ENCODE results near the gene PDE4D.
A peak's percentile ranks its signal among the peaks of the same experiment; 100 is the strongest.

PDE4D gene

DNA sequence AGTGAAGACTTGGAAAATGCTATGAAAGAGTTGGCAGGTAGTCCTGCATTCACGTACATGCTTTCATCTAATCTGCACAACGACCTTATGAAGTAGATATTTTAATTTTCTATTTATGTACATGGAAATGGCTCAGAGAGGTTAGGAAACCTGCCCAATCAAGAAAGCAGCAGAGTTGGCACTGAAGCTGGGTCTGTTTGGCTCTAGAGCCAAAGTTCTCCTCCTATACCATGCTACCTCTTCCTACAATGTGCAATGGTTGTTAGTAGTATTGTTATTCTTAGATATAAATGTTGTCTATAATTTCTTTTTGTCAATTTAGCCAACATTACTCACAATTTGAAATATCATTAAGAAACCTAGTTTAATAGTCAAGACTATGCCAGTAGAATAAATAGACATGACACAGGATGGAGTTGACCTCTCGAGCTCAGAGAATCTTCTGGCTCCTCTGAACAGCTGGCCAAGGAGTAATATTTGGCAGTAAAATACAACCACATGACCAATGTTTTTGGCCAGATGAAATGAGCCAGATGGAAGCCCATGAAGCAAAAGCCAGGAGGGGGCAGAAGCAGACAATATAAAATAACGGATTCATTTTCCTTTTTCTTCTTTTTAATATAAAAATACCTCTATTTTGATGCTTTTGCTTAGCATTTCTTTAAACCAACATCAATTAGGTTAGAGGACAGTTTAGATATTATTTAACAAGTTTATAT, 542.3 kb downstream of the PDE4D start:
- peak; percentile 51 for DNase-seq

DNA sequence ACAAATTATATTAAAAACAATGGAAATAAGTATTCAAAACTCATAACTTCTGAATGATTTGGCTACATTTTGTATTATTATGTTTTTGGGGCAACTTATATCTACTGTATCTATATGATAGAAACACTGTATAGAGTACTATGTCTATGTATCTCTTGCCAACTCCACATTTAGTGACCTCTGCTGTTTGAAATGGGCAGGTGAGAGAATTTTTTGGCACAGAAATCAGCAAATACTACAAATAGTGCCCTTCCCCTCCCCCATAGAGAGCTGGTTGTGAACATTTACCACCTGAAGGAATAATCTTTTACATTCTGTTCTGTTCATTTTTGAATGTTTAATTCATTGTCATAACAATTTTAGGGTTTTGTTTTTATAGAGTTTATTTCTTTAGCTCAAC, 545.3 kb downstream of the PDE4D start:
- DNase-seq = no peak

DNA sequence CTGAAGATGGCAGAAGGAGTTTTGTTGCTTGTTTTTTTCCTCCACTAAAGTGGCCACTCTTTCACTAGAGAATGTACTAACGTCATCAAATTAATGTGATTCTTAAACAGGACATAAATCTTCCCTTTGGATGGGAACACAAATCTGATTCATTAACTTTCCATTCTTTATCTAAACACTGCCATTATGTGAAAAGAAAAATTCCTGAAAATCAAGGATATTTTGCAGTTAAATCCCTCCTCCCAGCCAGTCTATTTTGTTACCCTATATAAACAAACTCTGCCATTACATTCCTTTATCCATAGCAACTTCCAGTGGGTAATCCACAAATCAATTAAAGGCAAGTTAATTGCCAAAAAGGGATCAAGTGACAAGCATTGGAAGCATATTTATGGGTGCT, 546.5 kb downstream of the PDE4D start:
- no peak for DNase-seq

DNA sequence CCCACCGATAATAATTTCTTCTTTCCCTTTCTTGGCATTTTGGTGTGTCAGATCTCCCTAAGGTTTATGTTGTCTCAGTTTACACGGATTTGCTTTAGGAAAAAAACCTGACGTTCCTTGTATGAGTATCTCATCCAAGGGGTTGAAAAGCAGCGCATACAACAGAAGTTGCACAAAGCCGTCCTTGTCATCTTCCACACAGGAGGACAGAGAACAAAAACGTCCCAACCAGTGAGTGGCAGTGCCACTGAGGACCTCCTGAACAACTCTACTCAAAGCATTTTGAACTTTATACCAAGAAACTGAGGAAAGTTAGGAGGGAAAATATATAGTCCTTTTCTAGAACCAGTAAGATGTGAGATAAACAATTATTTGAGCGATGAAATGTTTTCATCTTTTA, 547.0 kb downstream of the PDE4D start:
- DNase-seq = no peak

DNA sequence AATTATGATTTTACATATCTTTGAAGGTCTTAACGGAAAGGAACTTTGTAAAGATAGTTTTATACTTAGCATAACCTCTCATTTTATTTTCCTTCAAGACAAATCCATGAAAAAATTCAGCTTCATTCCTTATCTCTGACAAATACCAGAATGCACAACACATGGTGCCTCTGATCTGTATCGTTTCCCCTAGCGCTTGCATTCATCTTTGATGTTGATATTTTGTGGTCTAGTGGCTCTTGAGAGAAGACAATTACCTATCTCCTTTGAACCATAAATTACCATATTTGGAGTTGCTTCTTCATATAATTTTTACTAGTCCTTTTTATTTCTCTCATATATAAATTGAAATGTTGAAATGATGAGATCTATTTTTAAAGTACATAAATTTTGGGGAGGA, 551.3 kb downstream of the PDE4D start:
- DNase-seq = no peak

DNA sequence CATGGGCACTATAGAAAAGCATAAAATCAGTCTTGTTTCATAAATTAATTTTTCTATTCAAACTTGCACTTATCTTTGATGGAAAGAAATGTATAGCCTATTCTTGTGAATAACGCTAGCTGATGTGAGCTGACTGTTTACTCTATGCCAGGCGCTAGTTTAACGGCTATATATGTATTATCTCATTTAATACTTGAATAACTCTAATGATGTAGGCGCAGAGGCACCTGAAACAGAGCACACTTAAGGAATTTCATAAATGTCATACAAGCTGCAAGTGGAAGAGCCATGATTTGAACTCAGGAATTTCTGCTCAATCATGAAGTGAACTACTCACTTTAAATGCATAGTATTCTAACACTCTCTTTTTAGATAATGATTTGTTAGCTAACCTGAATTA, 551.8 kb downstream of the PDE4D start:
- DNase-seq = no peak

DNA sequence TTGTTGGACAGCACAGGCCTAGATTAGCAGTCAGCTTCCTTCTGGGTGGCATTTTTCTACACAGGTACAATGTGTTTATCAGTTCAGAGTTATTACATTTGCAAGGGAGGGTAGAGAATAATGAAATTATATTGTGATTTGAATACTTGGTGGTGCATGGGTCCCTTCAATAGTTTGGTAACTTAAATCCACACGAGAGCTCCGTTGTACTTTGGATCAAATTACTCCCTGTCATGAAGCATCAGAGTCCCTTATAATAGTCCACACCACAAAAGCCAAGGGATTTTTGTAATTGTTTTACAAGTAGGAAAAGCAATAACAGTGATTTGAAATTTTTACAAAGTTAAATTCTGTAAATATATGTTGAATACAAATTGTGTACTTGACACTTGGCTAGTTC, 552.4 kb downstream of the PDE4D start:
- no peak for DNase-seq

DNA sequence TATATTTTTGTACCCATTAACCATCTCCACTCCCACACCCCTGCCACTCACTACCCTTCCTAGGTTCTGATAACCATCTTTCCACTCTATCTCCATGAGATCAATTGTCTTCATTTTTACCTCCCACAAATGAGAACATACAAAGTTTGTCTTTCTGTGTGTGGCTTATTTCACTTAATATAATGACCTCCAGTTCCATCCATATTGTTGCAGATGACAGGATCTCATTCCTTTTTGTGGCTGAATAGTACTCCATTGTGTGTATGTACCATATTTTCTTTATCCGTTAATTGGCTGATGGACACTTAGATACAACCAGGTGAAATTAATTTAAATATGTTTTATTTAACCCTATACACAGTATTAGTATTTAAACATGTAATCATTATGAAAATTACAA, 552.9 kb downstream of the PDE4D start:
- DNase-seq = no peak

DNA sequence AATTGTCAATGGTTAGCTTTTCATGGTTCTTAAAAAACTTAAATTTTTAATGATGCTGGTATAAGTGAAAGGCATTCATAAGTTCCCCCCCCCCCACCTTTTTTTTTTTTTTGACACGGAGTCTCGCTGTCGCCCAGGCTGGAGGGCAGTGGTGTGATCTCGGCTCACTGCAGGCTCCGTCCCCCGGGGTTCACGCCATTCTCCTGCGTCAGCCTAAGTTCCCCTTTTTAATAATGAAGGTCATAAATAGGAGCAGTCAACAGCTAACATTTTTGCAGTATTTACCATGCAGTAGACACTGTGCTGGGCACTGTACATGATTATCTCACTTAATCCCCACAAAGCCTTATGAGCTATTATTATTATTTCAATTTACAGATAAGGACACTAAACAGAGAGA, 556.3 kb downstream of the PDE4D start:
- DNase-seq = no peak

DNA sequence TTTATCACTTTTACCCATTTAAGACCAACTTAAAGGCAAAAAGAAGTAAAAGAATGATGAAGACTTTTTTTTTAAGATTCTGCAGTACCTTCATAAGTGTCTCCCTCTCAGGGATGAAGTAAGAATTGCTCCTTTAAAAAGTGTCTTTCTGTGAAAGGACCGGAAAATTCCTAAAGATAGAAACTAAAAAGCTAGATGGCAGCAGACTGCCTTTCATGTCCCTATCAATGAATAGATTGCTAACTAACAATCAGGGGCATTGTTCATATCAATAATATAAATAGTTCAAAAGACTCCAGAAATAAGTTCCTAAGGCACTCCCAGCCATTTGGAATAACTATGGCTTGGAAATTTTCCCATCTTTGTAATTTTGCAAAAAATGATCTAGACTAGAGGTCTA, 558.0 kb downstream of the PDE4D start:
- no peak for DNase-seq

DNA sequence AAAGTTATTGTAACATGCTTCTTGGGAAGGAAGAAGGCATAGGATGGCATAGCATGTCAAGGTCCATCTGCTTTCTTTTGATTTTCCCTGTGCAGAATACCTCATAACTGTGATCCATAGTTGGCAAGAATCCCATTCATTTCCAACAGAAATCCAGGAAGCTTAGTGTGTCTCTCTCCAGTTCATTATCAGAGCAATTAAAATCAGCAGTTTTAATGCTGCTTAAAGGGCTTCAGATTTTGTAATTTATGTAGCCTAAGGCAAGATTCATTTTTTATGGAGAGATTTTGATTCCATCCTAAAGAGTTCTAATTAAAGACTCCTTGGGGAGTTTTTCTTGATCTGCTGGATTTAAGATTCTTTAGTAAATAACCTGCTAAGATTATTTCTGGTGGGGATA, 560.1 kb downstream of the PDE4D start:
- no peak for DNase-seq

DNA sequence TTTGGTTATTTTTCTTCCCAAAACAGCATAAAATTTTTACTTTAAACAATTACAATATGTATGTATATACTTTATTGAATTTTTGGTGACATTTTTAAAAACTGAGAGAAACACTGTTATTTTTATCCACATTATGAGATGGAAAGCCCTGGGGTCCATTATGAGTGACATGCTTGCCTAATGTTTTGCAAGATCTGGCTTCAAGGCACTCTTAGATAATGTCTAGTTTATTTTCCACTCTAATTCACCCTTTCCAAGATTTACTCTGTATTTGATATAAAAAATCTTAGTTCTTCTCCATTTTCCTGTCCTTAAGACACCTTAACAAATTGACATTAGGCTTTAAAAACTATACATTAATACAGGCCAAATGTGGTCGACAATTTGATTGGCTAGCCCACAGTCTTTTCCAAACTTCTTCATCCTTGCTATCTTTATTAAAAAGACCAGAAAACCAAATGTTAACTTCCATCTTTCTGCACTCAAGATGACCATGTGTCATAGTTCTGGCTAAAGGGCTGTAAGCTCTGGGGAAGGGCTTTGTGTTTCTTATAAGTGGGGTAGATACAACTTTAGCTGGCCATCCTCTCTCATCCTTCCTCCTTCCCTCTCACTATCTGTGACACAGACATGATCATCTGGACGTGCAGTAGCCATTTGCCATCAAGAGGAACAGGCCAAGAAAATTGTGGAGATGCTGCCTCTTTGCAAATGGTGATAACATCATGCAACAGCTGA, 561.1 kb downstream of the PDE4D start:
- no peak for DNase-seq

DNA sequence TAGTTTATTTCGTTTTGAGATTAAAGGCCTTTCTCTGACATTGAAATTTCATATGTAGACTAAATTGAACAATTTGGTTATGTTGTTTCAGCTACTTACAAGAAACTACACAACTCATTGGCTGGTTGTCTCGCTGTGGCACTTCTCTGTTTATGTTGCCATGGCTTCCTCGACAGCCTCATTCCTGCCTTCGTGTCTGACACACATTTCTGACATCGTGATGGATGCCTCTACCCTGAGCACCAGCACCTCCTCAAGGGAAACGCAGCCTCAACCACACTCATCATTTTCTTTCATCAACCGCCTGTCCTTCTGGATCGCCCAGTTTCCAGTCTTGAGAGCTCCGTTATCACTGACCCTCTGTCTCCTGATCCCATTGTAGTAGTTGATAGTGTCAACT, 562.8 kb downstream of the PDE4D start:
- DNase-seq = no peak

DNA sequence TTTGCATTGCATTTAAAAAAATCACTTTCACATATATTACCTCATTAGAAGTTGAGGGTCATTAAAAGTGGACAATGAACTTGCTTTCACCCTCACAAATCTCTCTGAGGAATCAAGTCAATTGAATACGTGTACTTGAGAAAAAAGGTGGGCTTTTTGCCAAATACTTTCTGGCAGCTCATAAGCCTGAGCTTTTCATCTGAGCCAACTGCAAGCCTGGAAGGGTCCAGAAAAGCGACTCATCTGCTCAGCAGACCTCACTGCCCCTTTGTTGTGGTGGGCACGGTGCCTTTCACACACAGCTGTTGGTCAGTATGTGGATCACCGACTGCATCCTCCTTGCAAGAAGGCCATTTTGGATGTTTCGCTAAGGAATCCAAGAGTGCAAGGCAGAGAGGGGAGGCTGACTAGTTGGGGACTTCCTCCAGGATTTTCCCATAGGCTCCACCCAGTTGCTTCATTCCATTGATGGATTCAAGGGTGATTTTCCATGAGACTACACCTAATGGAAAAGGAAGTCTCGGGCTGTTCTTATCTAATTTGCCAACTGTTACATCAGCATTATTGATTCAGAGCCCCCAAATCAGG, 564.7 kb downstream of the PDE4D start:
- peak; percentile 70 for DNase-seq

DNA sequence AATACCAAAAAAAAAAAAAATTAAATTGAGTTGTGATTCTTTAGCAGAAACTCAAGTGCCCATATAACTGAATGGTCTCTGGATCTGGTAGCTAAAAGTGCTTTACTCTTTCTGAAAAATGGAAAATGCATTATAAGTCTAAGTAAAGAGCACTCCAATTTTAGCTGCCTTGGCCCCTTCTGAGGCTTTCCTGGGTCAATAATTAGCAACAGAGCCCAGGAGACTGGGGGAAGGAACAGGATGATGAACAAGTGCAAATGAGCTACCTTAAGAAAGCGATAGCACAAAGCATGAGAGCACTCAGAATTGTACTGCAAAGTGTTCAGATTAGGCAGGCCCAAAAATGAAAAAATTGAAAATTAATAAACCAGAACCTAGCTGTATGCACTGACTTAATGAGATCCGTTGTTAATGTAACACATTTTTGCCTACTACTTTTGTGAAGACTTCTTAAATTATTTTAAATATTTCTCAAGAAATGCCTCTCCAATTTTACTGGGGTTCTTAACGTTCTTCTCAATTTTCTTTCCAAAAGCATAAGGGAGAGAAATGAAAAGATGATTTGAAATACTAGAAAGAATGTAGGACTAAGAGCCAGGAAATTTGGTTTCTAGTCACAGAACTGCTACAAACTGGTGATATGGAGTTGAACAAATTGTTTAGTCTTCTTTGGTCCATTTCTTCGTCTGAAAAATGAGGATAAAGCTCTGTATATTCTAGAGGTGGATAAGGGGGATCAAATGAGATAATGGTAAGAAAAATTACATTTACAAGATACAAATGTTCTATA, 566.1 kb downstream of the PDE4D start:
- DNase-seq = no peak

DNA sequence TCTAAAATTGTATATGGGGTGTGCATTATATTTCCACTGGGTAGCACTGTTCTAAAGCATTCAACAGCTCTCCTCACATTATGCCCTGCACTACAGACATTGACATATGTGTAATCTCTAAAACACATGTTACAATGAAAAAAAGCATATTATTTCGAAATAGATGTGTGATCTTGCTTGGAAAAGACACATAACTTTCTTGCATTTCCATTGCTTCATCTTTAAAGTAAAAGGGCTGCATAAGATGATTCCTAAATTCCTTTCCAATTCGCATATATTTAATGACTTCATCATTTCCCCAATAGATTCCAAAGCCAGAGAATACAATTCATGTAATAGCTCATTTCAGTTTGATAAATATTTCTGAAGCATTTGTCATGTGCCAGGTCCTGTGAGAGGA, 566.9 kb downstream of the PDE4D start:
- no peak for DNase-seq

DNA sequence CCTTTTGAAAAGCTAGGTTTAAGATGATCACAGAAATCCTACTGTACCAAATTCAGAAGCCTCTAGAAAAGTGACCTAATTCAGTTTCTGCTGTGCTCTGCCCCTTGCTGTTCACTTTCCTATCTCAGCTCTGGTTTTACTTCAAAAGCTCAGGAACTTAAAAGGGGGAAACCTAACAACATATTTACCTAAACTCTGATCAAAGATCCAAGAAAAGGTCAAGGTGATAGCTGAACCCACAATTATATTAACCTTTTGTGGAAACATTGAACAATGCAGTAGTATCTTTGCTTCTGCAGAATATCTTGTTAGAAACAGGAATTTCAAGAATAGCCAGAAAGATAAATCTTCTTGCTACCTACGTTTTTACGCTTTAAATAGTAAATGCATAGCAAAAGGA, 568.5 kb downstream of the PDE4D start:
- DNase-seq = no peak

DNA sequence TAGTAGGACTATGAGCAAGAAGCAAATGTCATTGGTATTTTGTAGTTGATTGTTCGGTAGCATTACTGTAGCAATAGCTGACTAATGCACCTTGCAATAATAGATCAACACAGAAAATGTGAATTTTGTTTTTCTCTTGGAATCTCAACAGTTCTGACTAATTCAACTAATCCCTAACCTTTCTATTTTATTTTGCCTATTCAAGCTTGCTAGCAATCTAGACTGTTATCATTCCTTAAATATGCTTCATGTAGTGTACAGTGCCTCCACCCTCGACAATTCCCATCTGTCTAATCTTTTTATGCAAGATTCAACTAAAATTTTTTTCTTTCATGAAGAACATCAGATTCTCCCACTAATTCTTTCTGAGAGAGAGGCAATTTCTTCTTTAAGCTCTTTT, 570.6 kb downstream of the PDE4D start:
- no peak for DNase-seq

DNA sequence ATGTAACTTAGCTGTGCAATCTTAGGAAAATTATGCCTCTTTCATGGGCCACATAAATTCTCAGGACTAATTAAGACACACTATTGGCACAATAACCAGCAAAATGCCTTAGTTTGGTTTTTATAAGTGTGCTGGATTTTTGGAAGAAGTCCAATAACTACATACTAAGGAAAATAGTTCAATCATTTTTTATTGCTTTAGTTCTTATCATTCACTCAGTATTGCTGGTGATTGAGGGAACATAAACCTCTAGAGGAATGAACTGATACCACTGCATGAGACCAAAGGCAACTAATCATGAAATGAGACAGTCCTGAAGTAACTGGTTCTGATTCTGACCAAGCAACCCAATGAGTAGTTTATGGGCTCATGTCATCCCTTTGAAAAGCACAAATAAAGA, 571.5 kb downstream of the PDE4D start:
- no peak for DNase-seq

DNA sequence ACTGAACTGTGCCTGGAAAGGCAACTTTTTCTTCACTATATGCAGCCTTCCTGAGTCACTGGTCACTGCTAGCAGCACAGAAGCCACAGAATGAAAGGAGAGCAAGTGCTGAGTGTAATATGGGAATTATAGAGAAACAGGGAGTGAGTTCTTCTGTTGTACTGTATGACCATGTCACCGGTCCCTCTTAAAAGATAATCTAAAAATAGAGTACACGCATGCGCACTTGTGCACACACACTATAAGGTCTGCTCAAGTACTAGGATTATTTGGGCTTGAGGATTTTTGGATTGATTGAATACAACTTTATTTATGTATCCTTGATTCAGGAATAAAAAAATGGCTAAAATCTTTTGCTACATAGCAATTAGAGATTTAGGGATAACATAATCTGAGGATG, 571.9 kb downstream of the PDE4D start:
- no peak for DNase-seq

DNA sequence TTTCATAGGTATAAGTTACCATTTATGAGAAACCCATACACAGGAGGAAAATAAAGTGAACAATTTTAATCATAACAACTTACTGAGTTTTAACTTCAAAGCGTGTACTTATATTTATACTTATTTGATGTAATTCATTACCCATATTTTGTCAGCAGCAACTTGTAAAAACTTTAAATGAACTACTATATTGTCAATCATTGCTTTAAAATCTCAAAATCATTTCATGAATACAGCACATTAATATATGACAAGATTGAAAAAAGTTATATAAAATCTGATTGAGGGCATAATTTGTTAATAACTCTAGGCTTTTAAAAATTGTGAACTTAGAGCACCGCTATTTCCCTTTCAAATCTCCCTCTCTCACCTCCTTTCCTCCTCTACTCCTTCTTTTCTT, 573.1 kb downstream of the PDE4D start:
- no peak for DNase-seq

DNA sequence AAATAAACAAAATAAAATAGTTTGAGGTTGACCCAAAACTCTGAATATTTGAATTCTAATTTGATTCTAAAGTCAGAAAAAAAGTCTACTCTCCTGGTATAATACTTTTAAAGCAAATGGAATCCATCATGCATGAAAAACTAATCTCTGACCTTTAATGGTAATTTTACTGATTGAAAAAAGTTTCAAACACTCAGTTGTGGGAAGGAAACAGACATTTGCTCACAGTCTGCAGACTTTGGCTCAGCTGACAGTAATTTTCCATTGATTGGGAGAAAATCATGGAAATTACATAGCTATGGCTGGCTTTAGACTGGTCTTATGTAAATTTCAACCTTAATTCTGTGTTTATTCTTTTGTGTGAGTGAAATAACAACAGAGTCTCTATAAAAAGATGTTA, 574.3 kb downstream of the PDE4D start:
- DNase-seq = no peak

DNA sequence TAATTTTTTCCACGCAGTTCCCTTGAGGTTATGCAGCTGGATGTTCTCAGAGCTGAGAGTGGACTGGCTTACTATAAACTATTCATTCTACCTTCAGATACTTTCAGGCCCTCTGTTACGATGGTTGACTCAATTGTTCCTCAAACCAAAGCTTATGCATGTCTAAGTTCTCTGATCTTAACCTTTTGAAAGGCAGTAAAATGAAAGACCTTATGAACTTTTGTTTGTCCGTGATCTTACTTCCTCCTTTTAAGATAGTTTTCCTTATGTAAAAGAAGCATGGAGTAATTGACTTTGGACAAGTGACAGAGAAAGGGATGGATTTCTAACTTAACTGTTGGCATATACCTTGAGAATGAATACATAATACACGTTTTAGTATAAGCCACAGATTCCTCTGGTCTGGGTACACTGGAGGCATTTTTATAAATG, 575.7 kb downstream of the PDE4D start:
- no peak for DNase-seq

Measured in femur (tissue), 1 donor.